Measurements from ENCODE around the gene PCCB.
"Not testable (repeated sequence)": the region's sequence is repeated elsewhere in the genome, so short reads cannot be mapped to it uniquely, and the experiment has no call there.

Gene PCCB

GRCh38 chr3:136263251-136263650 lies 13.1 kb downstream of the PCCB start:
- DNase-seq, result no peak

- DNase-seq, result not testable (repeated sequence)
Measured at GRCh38 chr3:136266468-136267125, 16.5 kb downstream of the PCCB start.

- DNase-seq, result no peak
Measured at GRCh38 chr3:136267235-136267634, 17.1 kb downstream of the PCCB start.

DNA sequence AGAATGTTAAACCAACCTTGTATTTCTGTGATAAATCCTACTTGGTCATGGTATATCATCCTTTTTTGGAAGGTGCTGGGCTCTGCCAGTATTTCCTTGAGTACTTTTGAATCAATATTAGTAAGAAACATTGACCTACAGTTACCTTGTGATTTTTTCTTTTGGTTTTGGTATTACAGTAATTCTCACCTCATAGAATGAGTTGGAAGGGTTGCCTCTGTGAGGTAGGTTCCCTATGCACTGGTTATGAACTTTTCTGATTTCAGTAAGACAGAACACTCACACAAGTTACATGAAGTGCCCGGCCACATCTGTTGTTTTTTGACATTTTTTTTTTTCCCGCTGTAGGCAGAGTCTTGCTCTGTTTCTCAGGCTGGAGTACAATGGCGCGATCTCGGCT lies 20.0 kb downstream of the PCCB start:
- no peak for DNase-seq

DNA sequence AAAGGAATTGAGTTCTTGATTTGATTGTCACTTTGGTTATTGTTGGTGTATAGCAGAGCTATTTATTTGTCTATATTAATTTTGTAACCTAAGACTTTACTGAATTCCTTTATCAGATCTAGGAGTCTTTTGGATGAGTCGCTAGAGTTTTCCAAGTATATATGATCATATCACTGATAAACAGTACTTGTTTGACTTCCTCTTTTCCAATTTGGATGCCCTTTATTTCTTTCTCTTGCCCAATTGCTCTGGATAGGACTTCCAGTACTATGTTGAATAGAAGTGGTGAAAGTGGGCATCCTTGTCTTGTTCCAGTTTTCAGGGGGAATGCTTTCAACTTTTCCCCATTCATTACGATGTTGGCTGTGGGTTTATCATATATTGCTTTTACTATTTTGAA lies 21.5 kb downstream of the PCCB start:
- DNase-seq, result not testable (repeated sequence)

- DNase-seq, result no peak
Measured at GRCh38 chr3:136276049-136276755, 26.1 kb downstream of the PCCB start.

- no peak for DNase-seq
Measured at GRCh38 chr3:136277115-136277514, 27.0 kb downstream of the PCCB start.

DNA sequence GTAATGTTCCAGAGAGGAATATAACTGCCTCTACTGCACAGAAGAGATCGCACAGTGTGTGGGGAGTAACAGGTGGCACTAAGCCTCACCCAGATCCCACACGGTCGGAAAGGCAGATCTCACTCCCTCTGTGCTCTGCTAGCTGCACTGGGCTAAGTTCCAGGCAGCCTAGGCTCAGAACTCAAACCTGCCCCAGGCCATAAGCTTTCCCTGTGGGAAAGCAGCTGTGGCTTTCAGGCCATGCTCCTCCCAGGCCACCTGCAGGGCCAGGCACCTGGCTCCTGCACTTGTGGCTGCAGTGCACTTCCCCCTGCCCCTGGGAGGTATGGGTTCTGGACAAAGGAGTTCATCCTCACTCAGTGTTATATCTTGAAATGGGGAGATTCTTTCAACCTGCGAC lies 27.5 kb downstream of the PCCB start:
- no peak for DNase-seq

DNA sequence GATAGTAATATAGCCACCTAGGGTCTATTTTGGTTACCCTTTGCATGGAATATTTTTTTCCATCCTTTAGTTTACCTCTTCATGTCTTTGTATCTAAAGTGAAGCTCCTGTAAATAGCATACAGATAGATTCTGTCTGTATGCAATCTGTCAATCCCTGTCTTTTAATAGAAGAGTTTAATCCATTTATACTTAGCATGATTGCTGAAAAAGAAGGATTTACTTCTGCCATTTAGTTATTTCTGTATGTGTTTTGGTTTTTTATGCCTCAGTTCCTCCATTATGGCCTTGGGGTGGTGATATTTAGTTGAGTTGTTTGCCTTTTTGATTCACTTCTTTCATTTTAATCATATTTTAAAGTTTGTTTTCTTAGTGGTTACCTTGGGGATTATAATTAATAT lies 29.0 kb downstream of the PCCB start:
- no peak for DNase-seq

- no peak for DNase-seq
Measured at GRCh38 chr3:136280961-136281360, 30.8 kb downstream of the PCCB start.

- DNase-seq, result no peak
Measured at GRCh38 chr3:136281966-136282520, 31.9 kb downstream of the PCCB start.

- DNase-seq, result no peak
Measured at GRCh38 chr3:136283627-136284026, 33.5 kb downstream of the PCCB start.

- no peak for DNase-seq
Measured at GRCh38 chr3:136291302-136291701, 41.2 kb downstream of the PCCB start.

DNA sequence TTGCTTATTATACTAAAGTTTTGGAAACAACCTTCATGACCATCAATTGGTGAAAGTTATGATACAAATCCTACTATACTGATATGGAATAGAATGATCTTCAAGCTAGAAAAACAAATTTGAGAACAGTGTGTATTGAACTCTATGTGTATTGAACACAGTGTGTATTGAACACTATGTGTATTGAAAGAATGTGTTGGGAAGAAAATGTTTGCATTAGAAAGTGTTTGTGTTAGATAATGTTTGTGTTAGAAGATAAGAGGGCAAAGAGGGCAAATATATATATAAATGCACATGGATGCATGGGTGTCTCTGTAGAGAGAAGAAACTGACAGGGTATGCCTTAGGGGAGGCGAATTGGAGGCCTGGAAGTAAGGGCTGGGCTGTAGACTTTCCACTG lies 42.4 kb downstream of the PCCB start:
- DNase-seq, result no peak

- DNase-seq, result no peak
Measured at GRCh38 chr3:136293279-136293678, 43.1 kb downstream of the PCCB start.

- DNase-seq, result no peak
Measured at GRCh38 chr3:136294176-136294575, 44.0 kb downstream of the PCCB start.

DNA sequence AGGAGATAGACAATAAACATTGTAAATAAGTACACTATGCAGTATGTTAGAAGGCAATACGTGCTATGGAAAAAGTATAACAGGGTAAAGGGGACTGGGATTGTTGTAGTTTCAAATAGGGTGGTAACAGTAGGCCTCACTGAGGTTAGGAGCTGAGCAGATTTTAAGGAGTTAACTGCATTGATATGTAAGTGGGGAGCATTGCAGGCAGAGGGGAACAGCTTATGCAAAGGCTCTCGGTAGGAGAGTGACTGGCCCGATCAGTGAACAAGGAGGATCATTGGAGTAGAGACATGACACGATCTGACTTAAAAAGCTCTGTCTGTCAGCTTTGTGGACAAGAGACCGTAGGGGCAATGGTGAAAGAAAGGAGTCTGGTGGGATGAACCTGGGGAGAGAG lies 46.8 kb downstream of the PCCB start:
- DNase-seq, result no peak

DNA sequence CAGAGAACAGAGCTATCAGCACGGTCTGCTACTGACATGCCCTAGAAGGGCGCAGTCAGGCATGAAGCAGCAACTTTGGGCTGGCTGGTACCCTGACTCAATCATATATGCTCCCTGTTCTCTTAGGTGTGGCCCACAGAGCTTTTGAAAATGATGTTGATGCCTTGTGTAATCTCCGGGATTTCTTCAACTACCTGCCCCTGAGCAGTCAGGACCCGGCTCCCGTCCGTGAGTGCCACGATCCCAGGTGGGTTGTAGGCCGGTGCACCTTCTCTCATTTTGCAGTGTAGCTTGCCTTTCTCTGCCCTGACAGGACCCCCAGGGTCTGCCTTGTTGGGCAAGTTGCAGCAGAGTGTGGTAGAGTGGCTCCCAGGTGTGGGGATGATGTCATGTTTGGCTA lies 47.7 kb downstream of the PCCB start:
- DNase-seq, result no peak

- no peak for DNase-seq
Measured at GRCh38 chr3:136300444-136300843, 50.3 kb downstream of the PCCB start.

GRCh38 chr3:136305879-136306278 lies 55.7 kb downstream of the PCCB start:
- DNase-seq, result no peak

- no peak for DNase-seq
Measured at GRCh38 chr3:136311261-136311660, 61.1 kb downstream of the PCCB start.

GRCh38 chr3:136311968-136312367 lies 61.8 kb downstream of the PCCB start:
- no peak for DNase-seq

DNA sequence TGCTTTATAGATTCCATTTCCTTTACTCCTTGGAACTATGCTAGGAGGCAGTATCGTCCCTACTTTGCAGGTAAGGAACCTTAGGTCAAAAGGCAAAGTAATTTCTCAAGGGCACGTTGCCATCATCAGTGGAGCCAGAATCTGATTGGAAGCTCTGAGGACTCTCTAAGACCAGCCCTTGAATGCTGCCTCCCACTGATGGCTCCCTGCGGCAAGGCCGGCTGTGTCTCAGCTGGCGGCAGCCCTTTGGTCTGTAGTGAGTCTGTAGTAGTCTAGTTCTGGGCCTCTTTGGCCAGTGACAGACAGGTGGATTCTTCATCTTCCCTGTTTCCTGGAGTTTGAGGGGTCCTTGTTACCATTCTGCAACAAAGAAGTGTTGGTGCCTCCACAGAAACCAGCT lies 76.2 kb downstream of the PCCB start:
- DNase-seq, result no peak

DNA sequence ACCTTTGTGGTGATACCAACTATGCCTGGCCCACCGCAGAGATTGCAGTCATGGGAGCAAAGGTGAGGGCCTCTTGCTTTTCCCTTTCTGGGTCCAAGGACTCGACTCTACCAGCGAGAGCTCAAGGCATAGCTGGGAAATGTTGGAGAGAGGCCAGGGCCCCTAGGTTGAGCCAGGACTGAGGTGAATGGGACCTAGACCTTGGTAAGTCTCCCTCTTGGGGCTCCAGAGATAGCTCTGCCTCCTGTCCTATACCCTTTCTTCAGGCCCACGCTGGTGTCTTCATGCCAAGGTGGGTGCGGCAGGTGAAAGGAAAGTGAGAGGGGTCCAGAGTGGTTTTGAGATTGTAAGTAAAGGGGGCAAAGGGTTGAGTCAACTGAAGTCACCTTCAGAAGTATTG lies 77.5 kb downstream of the PCCB start:
- no peak for DNase-seq

GRCh38 chr3:136329593-136329992 lies 79.5 kb downstream of the PCCB start:
- DNase-seq, result no peak

All from cortex of kidney (tissue), 1 donor.